GM18868 (cell line): Measurements from ENCODE around the gene VARS2.
"Not testable (repeated sequence)": the region's sequence is repeated elsewhere in the genome, so short reads cannot be mapped to it uniquely, and the experiment has no call there.

Experiments used
- ATAC-seq: cut with Tn5 transposase; IDR thresholded peaks from one replicate; pipeline ENCODE4 v1.9.1; 2021; ENCODE audit warnings: mild to moderate bottlenecking, moderate library complexity; ENCODE audit not compliant: unreplicated experiment

Gene VARS2

GRCh38 chr6:30898750-30899360, 15.2 kb upstream of the VARS2 start:
- no peak for ATAC-seq

GRCh38 chr6:30900863-30901417, 13.1 kb upstream of the VARS2 start:
- ATAC-seq: no peak

- no peak for ATAC-seq
Observed at GRCh38 chr6:30901436-30901835, 12.6 kb upstream of the VARS2 start.

- not testable (repeated sequence) for ATAC-seq
Observed at GRCh38 chr6:30902196-30902595, 11.8 kb upstream of the VARS2 start.

GRCh38 chr6:30902709-30903108, 11.3 kb upstream of the VARS2 start:
- no peak for ATAC-seq

- no peak for ATAC-seq
Observed at GRCh38 chr6:30903236-30903635, 10.8 kb upstream of the VARS2 start.

GRCh38 chr6:30907290-30907757, 6.7 kb upstream of the VARS2 start:
- ATAC-seq: not testable (repeated sequence)

GRCh38 chr6:30907758-30908591, 6.1 kb upstream of the VARS2 start, which contains the start of gene GTF2H4:
TSS of gene GTF2H4 (plus strand) at chr6:30908207.
- peak; percentile 92 for ATAC-seq

GRCh38 chr6:30908700-30909099, 5.3 kb upstream of the VARS2 start:
- ATAC-seq: no peak

- ATAC-seq: not testable (repeated sequence)
Observed at GRCh38 chr6:30910473-30910872, 3.6 kb upstream of the VARS2 start.

GRCh38 chr6:30912746-30913520, 1.1 kb upstream of the VARS2 start:
- ATAC-seq: no peak

GRCh38 chr6:30913721-30914075, 340 bp upstream of the VARS2 start:
- ATAC-seq: no peak

GRCh38 chr6:30914854-30915590, 984 bp downstream of the VARS2 start:
- ATAC-seq: no peak

- ATAC-seq: no peak
Observed at GRCh38 chr6:30915591-30915946, 1.5 kb downstream of the VARS2 start.

GRCh38 chr6:30917041-30917440, 3.0 kb downstream of the VARS2 start:
- no peak for ATAC-seq

GRCh38 chr6:30917487-30917886, 3.4 kb downstream of the VARS2 start:
- no peak for ATAC-seq

GRCh38 chr6:30918670-30919069, 4.6 kb downstream of the VARS2 start:
- no peak for ATAC-seq

- ATAC-seq: no peak
Observed at GRCh38 chr6:30922447-30922852, 8.4 kb downstream of the VARS2 start.

GRCh38 chr6:30924040-30924627, 10.1 kb downstream of the VARS2 start:
- ATAC-seq: not testable (repeated sequence)

GRCh38 chr6:30926644-30927043, 12.6 kb downstream of the VARS2 start:
- no peak for ATAC-seq
